A549 treated with Mapracorat at 1 μM for 4 hours (cell line): ENCODE measurements around the gene ERI3. TPM values are rescaled to one million over a fixed set of nuclear protein-coding genes. Genes with fewer than 3 reads are reported as not detected.

ENCODE experiments used
- total RNA-seq: library from RNA; stranded (reverse); fragments of 200-300 nt; extraction: Qiagen RNA extraction; gene quantifications from 5 replicates; pipeline ENCODE4 v1.2.3, GENCODE V29; 2022

The ERI3 gene
- total RNA-seq: 47.0 to 59.3 TPM (median 57.8 TPM) in 5 replicates

GRCh38 chr1:44354840-44355581 is at the start of gene ERI3:
Gene ERI3 (minus strand): TSS chr1:44355257. CDS start chr1:44355026, 231 bp downstream.

GRCh38 chr1:44213222-44214112 is 141.6 kb downstream of the ERI3 start, which contains the start of gene DMAP1:
Gene DMAP1 (plus strand): TSS chr1:44213471. CDS start chr1:44213754, 283 bp downstream.

Other genes with a start within 250 kb of the ERI3 start
- 0.41 to 0.61 TPM (median 0.48 TPM) in 5 replicates for gene KLF17, start 236.4 kb downstream of the ERI3 start, total RNA-seq
- 0.08 TPM in 1 of 5 replicates, not detected in the others for gene KLF18, start 213.6 kb downstream of the ERI3 start, total RNA-seq
- 19.6 to 23.0 TPM (median 21.1 TPM) in 5 replicates for gene DMAP1, start 141.8 kb downstream of the ERI3 start, total RNA-seq
- 55.3 to 62.4 TPM (median 61.0 TPM) in 5 replicates for gene RNF220, start 50.0 kb upstream of the ERI3 start, total RNA-seq